SK-N-SH treated with all-trans-retinoic acid at 6 μM for 48 hours (cell line): Measurements from ENCODE around the gene GRHL1.

Experiments used
- ATAC-seq: fragments of 200-7000 bp; cut with Tn5 transposase; 3 replicates; pipeline ENCODE4 v1.9.1; 2020; ENCODE audit warnings: mild to moderate bottlenecking, moderate library complexity
- ARNTL ChIP-seq: fragments of 450-650 bp; formaldehyde crosslinking; IDR thresholded peaks from 2 replicates; pipeline ENCODE4 v1.5.0; 2020; ENCODE audit warnings: low read depth, mild to moderate bottlenecking, moderate library complexity, borderline replicate concordance
- BACH2 ChIP-seq: fragments of 250-450 bp; sonication (Bioruptor Pico); IDR thresholded peaks from 2 replicates; pipeline ENCODE4 v1.9.0; 2021; ENCODE audit warnings: mild to moderate bottlenecking, borderline replicate concordance
- CSDC2 ChIP-seq: fragments of 250-450 bp; sonication (Bioruptor Pico); IDR thresholded peaks from 2 replicates; pipeline ENCODE4 v1.5.0; 2020; ENCODE audit warnings: mild to moderate bottlenecking, moderate library complexity
- ESRRG ChIP-seq: fragments of 250-450 bp; sonication (Bioruptor Pico); IDR thresholded peaks from 2 replicates; pipeline ENCODE4 v1.6.1; 2021; ENCODE audit warnings: mild to moderate bottlenecking
- GLIS3 ChIP-seq: fragments of 250-450 bp; sonication (Bioruptor Pico); IDR thresholded peaks from 2 replicates; pipeline ENCODE4 v1.5.0; 2020; ENCODE audit warnings: mild to moderate bottlenecking, moderate library complexity
- OSR1 ChIP-seq: fragments of 250-450 bp; sonication (Bioruptor Pico); IDR thresholded peaks from 2 replicates; pipeline ENCODE4 v1.8.0; 2022; ENCODE audit warnings: moderate library complexity, mild to moderate bottlenecking, inconsistent platforms
- PPARA ChIP-seq: fragments of 250-450 bp; sonication (Bioruptor Pico); IDR thresholded peaks from 2 replicates; pipeline ENCODE4 v1.5.0; 2020; ENCODE audit warnings: mild to moderate bottlenecking, borderline replicate concordance
- RARB ChIP-seq: fragments of 250-450 bp; sonication (Bioruptor Pico); IDR thresholded peaks from 2 replicates; pipeline ENCODE4 v1.8.0; 2021; ENCODE audit warnings: mild to moderate bottlenecking, moderate library complexity
- SNAI2 ChIP-seq: fragments of 250-450 bp; sonication (Bioruptor Pico); IDR thresholded peaks from 2 replicates; pipeline ENCODE4 v1.5.0; 2020; ENCODE audit warnings: mild to moderate bottlenecking, moderate library complexity
- TCF4 ChIP-seq: fragments of 250-450 bp; sonication (Bioruptor Pico); IDR thresholded peaks from 2 replicates; pipeline ENCODE4 v1.8.0; 2021; ENCODE audit warnings: mild to moderate bottlenecking, moderate library complexity, borderline replicate concordance
- TOX ChIP-seq: fragments of 250-450 bp; sonication (Bioruptor Pico); IDR thresholded peaks from 2 replicates; pipeline ENCODE4 v1.8.0; 2021; ENCODE audit warnings: mild to moderate bottlenecking, moderate library complexity, borderline replicate concordance
- ZC3H10 ChIP-seq: fragments of 250-450 bp; sonication (Bioruptor Pico); IDR thresholded peaks from 2 replicates; pipeline ENCODE4 v1.5.1; 2021; ENCODE audit warnings: mild to moderate bottlenecking, moderate library complexity
- ZFP3 ChIP-seq: fragments of 250-450 bp; sonication (Bioruptor Pico); IDR thresholded peaks from 2 replicates; pipeline ENCODE4 v1.5.0; 2020; ENCODE audit warnings: mild to moderate bottlenecking, moderate library complexity
- ZFP30 ChIP-seq: fragments of 450-650 bp; formaldehyde crosslinking; IDR thresholded peaks from 2 replicates; pipeline ENCODE4 v1.5.0; 2022; ENCODE audit warnings: mild to moderate bottlenecking, moderate library complexity
- ZNF565 ChIP-seq: fragments of 450-650 bp; formaldehyde crosslinking; conservative IDR thresholded peaks from 2 replicates; pipeline ENCODE4 v1.5.0; 2020; ENCODE audit warnings: low read depth, mild to moderate bottlenecking, moderate library complexity
- ZNF70 ChIP-seq: fragments of 450-650 bp; formaldehyde crosslinking; IDR thresholded peaks from 2 replicates; pipeline ENCODE4 v1.5.0; 2020; ENCODE audit warnings: mild to moderate bottlenecking, moderate library complexity
- ZNF8 ChIP-seq: fragments of 450-650 bp; formaldehyde crosslinking; IDR thresholded peaks from 2 replicates; pipeline ENCODE4 v1.5.0; 2020; ENCODE audit warnings: mild to moderate bottlenecking, moderate library complexity
- TF ChIP-seq, protein P1 (sequence below): fragments of 250-450 bp; sonication (Bioruptor Pico); IDR thresholded peaks from 2 replicates; pipeline ENCODE4 v1.8.0; 2020; ENCODE audit warnings: mild to moderate bottlenecking, moderate library complexity, borderline replicate concordance
- TF ChIP-seq, protein P2 (sequence below): fragments of 250-450 bp; sonication (Bioruptor Pico); IDR thresholded peaks from 2 replicates; pipeline ENCODE4 v1.8.0; 2021; ENCODE audit warnings: low read depth, mild to moderate bottlenecking, moderate library complexity, borderline replicate concordance
- TF ChIP-seq, protein P3 (sequence below): fragments of 250-450 bp; sonication (Bioruptor Pico); IDR thresholded peaks from 2 replicates; pipeline ENCODE4 v1.5.1; 2020; ENCODE audit warnings: low read depth, mild to moderate bottlenecking, moderate library complexity
- TF ChIP-seq, protein P4 (sequence below): fragments of 250-450 bp; sonication (Bioruptor Pico); IDR thresholded peaks from 2 replicates; pipeline ENCODE4 v1.5.0; 2020; ENCODE audit warnings: mild to moderate bottlenecking, moderate library complexity

GRHL1 gene

DNA sequence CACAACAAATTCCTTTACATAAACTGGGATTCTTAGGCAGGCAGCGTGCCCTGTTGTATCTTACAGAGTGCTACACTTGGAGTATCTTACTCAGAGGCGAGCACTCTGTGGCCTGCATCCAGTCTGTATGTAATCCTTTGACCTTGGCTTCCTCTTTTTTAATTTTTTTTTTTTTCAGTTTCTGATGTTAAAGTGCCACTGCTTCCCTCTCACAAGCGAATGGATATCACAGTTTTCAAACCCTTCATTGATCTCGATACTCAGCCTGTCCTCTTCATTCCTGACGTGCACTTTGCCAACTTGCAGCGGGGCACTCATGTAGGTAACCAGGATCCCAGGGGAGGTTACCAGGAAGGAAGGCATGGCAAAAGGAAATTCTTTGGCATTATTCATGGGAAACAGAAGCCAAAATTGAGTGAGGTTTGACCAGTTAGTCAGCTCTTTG, 40.4 kb downstream of the GRHL1 start (continued):
- TF ChIP-seq, protein P1, sequence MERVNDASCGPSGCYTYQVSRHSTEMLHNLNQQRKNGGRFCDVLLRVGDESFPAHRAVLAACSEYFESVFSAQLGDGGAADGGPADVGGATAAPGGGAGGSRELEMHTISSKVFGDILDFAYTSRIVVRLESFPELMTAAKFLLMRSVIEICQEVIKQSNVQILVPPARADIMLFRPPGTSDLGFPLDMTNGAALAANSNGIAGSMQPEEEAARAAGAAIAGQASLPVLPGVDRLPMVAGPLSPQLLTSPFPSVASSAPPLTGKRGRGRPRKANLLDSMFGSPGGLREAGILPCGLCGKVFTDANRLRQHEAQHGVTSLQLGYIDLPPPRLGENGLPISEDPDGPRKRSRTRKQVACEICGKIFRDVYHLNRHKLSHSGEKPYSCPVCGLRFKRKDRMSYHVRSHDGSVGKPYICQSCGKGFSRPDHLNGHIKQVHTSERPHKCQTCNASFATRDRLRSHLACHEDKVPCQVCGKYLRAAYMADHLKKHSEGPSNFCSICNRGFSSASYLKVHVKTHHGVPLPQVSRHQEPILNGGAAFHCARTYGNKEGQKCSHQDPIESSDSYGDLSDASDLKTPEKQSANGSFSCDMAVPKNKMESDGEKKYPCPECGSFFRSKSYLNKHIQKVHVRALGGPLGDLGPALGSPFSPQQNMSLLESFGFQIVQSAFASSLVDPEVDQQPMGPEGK (CRISPR knock-in tag) = no peak
- TF ChIP-seq ZFP30 (no peak), SNAI2 (no peak)

DNA sequence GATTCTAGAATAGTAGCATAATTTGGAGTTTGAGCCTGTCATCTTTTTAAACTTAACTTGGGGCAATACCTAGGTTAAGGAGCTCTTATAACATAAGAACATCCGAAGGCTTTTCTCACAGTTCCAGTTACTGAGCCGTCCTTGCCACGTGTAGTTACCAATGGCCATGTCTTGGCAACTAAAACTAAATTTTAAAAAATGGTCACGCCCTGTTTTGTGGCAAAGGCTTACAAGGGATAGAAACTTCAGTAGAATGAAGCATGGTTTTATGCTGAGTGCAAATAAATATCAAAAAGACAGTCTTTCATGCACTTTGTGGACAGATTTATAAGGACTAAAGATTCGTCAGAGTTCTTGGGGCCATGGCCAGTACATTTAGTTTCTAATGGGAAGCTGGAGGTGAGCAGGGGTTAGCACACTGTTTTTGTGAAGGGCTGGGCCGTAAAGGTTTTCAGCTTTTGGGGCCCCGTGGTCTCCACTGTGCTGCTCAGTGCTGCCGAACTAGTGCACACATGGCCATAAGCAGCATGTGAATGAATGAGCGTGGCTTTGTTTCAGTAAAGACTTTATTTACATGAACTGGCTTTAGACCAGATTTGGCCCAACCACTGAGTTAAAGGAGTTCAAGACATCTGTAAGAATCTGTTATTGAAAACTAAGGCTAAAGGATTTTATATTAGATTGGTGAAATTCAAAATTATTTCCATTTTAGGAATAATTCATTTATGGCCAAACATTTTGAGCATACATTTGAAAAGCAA, 41.1 kb downstream of the GRHL1 start:
- no peak for TF ChIP-seq PPARA (CRISPR knock-in tag)
- TF ChIP-seq ZFP3 (CRISPR knock-in tag) = no peak
- TF ChIP-seq ZFP30 = no peak
- TF ChIP-seq RARB (CRISPR knock-in tag) = no peak
- TF ChIP-seq ZNF8 = no peak
- ATAC-seq = no peak

DNA sequence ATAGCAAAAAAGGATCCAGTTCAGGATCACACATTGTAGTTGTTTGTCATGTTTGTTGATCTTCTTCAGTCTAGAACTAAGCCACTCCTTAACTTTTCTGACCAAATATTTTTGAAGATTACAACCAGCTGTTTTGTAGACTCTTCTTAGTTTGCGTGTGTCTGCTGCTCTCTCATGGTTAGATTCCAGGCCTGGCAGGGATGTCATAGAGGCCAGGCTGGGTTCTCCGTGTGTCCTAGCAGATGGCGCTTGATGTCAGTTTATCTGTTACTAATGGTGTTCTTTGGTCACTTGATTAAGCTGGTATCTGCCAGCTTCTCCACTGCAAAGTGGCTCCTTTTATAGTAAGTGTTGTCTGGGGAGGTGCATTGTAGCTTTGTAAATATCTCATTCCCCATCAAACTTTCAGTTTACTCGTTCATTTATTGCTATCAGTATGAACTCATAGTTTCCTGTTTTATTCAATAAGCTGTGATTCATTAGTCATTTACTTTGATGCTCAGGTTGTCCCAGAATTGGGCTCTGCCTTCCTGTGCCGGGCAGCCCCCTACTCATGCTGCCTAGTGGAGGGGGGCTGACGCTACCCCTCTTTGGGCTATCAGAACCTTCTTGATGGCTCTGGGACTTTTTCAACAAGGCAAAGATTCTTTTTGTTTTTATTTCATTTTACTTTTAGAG, 42.1 kb downstream of the GRHL1 start:
- ATAC-seq = peak; percentile 61
- TF ChIP-seq ZNF70 (no peak), ZC3H10 (CRISPR knock-in tag) (no peak), ZFP30 (no peak), ZNF8 (no peak), OSR1 (CRISPR knock-in tag) (no peak), CSDC2 (no peak), RARB (CRISPR knock-in tag) (no peak), GLIS3 (no peak), ZNF565 (CRISPR knock-in tag) (no peak), BACH2 (no peak), SNAI2 (no peak), TCF4 (no peak), TOX (CRISPR knock-in tag) (no peak), ESRRG (CRISPR knock-in tag) (no peak)
- TF ChIP-seq, protein P2, sequence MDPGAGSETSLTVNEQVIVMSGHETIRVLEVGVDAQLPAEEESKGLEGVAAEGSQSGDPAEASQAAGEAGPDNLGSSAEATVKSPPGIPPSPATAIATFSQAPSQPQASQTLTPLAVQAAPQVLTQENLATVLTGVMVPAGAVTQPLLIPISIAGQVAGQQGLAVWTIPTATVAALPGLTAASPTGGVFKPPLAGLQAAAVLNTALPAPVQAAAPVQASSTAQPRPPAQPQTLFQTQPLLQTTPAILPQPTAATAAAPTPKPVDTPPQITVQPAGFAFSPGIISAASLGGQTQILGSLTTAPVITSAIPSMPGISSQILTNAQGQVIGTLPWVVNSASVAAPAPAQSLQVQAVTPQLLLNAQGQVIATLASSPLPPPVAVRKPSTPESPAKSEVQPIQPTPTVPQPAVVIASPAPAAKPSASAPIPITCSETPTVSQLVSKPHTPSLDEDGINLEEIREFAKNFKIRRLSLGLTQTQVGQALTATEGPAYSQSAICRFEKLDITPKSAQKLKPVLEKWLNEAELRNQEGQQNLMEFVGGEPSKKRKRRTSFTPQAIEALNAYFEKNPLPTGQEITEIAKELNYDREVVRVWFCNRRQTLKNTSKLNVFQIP = no peak
- TF ChIP-seq, protein P1 (CRISPR knock-in tag) = no peak
- TF ChIP-seq, protein P3, sequence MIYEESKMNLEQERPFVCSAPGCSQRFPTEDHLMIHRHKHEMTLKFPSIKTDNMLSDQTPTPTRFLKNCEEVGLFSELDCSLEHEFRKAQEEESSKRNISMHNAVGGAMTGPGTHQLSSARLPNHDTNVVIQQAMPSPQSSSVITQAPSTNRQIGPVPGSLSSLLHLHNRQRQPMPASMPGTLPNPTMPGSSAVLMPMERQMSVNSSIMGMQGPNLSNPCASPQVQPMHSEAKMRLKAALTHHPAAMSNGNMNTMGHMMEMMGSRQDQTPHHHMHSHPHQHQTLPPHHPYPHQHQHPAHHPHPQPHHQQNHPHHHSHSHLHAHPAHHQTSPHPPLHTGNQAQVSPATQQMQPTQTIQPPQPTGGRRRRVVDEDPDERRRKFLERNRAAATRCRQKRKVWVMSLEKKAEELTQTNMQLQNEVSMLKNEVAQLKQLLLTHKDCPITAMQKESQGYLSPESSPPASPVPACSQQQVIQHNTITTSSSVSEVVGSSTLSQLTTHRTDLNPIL (CRISPR knock-in tag) = no peak

DNA sequence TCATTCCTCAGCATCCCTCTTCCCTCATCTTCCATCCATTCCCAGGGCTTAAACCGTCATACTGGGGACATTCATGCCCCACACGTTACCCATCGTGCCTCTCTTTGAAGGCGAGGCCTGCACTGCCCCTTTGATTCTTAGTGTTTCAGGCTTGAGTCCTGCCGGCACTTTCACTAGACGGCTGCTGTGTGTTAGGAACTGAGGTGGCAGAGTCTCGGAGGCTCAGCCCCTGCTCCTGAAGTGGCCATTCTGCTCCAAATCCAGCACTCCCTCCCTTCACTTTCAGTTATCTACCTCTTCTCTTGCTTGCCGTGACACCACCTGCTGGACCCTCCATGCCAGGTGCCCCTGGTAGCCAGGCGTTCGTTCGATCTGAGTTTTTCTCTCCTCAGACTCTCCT, 43.0 kb downstream of the GRHL1 start:
- TF ChIP-seq, protein P1 (CRISPR knock-in tag) = no peak
- TF ChIP-seq, protein P4, sequence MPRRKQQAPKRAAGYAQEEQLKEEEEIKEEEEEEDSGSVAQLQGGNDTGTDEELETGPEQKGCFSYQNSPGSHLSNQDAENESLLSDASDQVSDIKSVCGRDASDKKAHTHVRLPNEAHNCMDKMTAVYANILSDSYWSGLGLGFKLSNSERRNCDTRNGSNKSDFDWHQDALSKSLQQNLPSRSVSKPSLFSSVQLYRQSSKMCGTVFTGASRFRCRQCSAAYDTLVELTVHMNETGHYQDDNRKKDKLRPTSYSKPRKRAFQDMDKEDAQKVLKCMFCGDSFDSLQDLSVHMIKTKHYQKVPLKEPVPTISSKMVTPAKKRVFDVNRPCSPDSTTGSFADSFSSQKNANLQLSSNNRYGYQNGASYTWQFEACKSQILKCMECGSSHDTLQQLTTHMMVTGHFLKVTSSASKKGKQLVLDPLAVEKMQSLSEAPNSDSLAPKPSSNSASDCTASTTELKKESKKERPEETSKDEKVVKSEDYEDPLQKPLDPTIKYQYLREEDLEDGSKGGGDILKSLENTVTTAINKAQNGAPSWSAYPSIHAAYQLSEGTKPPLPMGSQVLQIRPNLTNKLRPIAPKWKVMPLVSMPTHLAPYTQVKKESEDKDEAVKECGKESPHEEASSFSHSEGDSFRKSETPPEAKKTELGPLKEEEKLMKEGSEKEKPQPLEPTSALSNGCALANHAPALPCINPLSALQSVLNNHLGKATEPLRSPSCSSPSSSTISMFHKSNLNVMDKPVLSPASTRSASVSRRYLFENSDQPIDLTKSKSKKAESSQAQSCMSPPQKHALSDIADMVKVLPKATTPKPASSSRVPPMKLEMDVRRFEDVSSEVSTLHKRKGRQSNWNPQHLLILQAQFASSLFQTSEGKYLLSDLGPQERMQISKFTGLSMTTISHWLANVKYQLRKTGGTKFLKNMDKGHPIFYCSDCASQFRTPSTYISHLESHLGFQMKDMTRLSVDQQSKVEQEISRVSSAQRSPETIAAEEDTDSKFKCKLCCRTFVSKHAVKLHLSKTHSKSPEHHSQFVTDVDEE (CRISPR knock-in tag) = no peak
- TF ChIP-seq ARNTL (no peak), ZNF8 (no peak), CSDC2 (no peak)
- TF ChIP-seq, protein P2 = no peak
- TF ChIP-seq, protein P3 (CRISPR knock-in tag) = no peak
- TF ChIP-seq, all 23 proteins: peak for 0
- ATAC-seq = no peak
